Adrenal gland (tissue), 5 donors: ENCODE results near the gene TRRAP.

Source experiments
- CTCF ChIP-seq, 6 experiments: fragments of 450-650 bp in 4 of 6; fragments of 200-600 bp in 2 of 6; sonication (generic) in 1 of 6; IDR thresholded peaks; 1 replicate in 5 of 6; 2 replicates in 1 of 6; pipeline versions ENCODE4 v1.5.1 to v1.8.0; 2016 to 2021; ENCODE audit warnings: antibody characterized with exemption in 6 of 6, mild to moderate bottlenecking in 2 of 6, moderate library complexity in 1 of 6
- POLR2A ChIP-seq, 2 donors: fragments of 450-650 bp; IDR thresholded peaks; one replicate each; pipeline ENCODE4 v1.6.1; 2017; ENCODE audit warnings: antibody characterized with exemption in 2 of 2, mild to moderate bottlenecking in 2 of 2, moderate library complexity in 1 of 2
- donor health status: DM: no; HTN: no; CAD: no.

GRCh38 chr7:99040104-99040958 is 162.0 kb downstream of the TRRAP start:
- TF ChIP-seq CTCF (IDR thresholded peaks at IDR 0.05) (peak; percentile 65 to 88 (median 84)), POLR2A (IDR thresholded peaks at IDR 0.05) (peak in 1 of 2 donors; percentile 39)
